ENCODE data around the gene PPP1R18. TPM values are rescaled to one million over a fixed set of nuclear protein-coding genes. Genes with fewer than 3 reads are reported as not detected.

PPP1R18 gene
- total RNA-seq, 1 experiment from 2014 or later = 32.0 TPM

DNA sequence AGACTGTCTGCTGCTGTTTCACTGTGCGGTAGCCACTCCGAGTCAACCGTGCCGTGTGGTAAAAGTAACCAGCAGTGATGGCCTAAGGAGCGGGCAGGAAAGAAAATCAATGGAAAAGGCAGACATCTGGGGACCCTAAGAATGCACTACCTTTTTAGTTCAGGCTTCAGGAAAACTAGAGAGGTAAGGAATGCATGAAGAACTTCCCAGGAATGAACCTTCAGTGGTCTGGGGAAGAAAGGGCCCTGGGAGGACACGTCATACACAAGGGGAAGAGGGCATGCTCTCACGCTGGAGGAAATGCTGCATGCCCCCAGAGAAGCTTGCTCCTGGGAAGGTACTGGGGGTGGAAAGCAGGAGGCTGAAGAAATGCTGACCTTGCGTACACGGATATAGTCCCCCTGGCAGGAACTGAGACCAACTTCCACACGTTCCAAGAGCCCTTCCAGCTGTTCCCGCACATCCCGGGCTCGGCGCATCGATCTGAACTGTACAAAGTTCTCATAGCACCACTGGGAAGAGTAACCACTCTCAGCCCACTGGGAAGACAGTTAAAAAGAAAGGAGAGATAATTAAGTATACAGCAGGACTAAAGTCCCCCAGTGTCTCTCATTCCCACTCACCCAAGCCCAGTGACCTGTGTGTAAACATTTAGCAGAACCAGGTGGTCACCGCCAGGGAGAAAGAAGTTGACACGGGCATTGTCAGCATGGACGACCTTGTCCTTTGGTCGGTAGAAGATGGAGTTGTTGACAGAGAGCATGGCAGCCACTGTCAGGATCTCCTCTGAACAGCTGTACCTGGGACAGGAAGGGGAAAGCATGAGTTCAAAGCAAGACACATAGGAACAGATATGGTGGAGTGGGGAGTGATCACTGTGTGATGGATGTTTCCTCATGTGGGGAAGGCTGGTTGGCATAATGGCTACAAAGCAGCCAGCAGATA lies 31.4 kb downstream of the PPP1R18 start:
- Histone ChIP-seq H3K4me3 (no peak overlapping the region), H3K9me3 (no peaks in the 10 kb centered on the region), H3K36me3 (peaks cover 12% of the 10 kb centered on the region), H3K27me3 (no peaks in the 10 kb centered on the region)
- no peak for DNase-seq

DNA sequence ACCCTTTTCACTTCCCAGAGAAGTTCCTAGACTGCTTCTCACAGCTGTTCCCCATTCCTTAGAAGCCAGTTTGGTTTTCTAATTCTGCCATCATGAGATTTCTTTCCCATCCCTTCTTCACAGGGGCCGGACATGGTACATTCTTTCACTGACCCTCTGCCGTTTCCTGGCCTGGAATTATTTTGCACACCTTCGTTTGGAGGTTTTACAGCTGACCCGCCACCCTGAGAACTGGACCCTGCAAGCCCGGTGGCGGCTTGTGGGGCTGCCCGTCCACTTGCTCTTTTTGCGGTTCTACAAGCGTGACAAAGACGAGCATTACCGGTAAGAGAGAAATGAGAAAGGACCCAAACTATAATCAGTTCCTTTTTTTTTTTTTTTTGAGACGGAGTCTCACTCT lies 35.3 kb downstream of the PPP1R18 start:
- no peak for DNase-seq
- Histone ChIP-seq H3K27me3 (no peaks in the 10 kb centered on the region), H3K9me3 (no peaks in the 10 kb centered on the region), H3K36me3 (peaks cover 15% of the 10 kb centered on the region), H3K4me3 (no peak overlapping the region)

DNA sequence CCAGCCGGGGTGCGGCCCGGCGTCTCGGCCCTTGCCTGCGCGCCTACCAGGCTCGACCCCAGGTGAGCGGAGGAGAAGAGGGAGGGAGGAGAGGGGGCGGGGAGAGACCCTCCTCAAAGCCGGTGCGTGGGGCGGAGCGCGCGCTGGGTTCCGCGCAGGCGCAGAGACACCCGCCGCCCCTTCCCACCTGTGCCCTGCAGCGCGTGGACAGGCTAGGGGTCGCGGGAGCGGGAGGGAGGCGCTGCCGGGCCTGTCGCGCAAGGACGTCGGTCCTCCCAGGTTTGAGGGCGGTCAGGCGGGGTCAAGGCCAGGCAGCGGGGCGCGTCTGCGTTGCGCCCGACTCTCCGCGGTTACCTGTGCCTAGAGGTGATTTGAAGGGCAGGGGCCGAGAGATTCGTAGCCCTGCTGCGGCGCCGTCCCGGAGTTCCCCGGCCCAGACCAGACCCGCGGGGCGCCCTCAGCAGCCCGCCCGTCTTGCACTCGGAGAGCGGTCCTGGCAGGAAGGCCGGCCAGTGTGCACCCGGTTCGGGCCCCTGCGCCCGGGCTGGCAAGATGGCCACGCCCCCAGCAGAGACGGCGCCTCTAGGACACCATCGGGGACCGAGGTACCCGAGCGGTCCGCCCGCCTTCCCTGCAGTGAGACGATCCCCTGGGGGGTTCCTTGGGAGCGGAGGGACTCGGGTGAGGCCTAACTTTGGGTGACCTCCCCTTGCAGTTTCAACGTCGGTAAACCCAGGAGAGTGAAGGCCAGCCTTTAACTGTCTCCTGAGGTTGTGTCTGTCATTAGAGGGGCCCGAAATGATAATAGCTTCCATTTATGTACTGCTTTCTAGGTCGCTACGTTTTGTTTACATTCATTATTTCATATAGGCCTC lies 39.0 kb downstream of the PPP1R18 start:
- H3K4me3 ChIP-seq = peak overlapping the region; percentile 82
- DNase-seq = peak; percentile 63
- H3K36me3 ChIP-seq = peaks cover 11% of the 10 kb centered on the region
- no peaks in the 10 kb centered on the region for H3K27me3 ChIP-seq
- no peaks in the 10 kb centered on the region for H3K9me3 ChIP-seq

DNA sequence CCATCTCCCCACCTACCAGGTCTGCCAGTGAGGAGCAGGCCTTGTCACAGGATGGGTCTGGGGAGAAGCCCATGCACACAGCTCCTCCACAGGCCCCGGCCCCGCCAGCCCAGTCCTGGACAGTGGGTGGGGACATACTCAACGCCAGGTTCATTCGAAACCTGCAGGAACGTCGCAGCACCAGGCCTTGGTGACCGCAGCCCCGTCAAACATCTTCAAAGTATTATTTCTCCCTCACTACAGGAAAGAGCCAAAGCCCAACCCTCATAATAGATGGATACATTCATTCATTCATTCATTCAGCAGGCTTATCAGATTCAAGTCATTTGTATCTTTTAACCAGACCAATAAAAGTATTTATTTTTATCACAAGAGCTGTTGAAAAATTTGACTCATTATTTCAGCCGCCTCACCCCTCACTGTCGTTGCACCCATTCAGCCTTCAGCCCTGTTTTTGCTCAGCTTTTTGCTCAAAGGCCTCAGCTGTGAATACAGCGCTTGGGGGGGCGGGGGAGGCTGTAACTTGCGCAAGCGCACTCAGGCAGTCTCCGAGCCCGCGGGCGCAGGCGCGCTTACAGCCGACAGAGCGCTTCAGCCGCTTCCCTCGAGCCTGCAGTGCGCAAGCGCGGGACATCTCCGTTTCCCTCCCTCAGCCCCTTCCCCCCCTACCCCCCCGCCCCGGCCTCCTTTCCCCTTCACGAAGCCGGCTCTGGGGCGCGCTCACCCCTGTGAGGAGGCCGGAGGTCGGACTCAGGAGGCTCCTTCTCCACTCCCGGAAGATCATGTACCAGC lies 39.8 kb downstream of the PPP1R18 start, which contains the start of gene C6orf136:
Gene C6orf136, plus strand, starts transcription at position 684 of the 792 bp plus-strand sequence. Its CDS starts 99 bp downstream, at position 783.
- Histone ChIP-seq H3K9me3 (no peaks in the 10 kb centered on the region), H3K36me3 (peaks cover 7% of the 10 kb centered on the region), H3K27me3 (no peaks in the 10 kb centered on the region), H3K4me3 (peak within 1 kb of the TSS; percentile 82)
- DNase-seq = peak; percentile 84

DNA sequence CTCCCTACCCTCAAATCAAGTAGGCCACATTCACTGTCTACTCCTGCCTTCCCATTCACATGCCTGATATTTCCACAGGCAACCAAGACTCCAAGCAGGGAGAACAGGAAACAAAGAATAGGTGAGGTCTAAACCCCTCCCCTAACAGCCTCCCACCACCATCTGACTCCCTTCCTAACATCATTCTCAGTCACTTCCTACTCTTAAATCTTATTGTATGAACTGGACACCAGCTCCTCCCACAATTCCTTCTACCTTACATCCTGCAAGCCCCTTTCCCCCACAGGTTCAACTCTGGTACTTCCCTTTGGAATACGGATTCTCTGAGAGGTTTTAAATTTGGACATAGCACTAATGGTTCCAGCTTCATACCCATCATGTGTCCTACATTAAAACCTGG lies 40.5 kb downstream of the PPP1R18 start:
- Histone ChIP-seq H3K27me3 (no peaks in the 10 kb centered on the region), H3K4me3 (no peak overlapping the region), H3K9me3 (no peaks in the 10 kb centered on the region), H3K36me3 (peaks cover 5% of the 10 kb centered on the region)
- no peak for DNase-seq

DNA sequence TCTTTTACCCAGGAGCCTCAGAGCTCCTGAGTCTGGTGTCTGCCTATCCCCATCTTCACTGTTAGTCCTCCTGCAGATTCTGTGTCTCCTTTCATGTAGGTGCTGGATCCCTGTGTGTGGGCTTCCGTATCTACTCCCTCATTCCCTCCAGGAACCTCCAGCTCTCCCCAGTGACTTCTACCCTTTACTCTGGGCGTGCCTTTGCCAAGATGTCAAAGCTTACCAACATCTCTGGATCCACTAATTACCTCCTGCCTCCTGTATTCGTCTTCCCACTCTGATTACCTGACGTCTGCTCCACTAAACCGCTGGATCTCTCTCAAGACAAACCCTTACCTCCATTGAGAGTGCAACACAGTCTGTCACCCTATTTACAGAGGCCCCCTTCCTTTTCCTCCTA lies 41.7 kb downstream of the PPP1R18 start:
- DNase-seq = no peak
- Histone ChIP-seq H3K4me3 (no peak overlapping the region), H3K27me3 (no peaks in the 10 kb centered on the region), H3K36me3 (peaks cover under 1% of the 10 kb centered on the region; the same call in 1 of the 2 replicates), H3K9me3 (no peaks in the 10 kb centered on the region)

DNA sequence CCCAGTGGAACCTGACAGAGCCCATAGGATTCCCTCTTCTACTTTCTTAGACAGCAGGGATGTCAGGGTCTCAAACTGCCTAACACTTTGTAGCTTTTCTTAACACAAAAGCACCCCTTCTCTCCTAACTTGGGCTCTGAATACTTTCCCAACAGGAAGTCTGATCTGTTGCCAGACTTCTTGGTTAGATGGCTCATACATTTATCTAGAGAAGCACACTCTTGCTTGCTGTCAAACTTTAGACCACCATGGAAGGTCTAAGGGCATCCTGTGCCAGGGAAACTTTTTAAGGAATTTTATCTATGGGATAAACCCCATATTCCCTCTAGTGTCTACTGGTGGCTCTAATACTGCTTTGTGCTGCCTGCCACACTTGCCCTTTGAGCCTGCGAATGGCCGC lies 42.8 kb downstream of the PPP1R18 start:
- no peaks in the 10 kb centered on the region; the same call in 1 of the 2 replicates for H3K36me3 ChIP-seq
- no peaks in the 10 kb centered on the region for H3K27me3 ChIP-seq
- DNase-seq = no peak
- no peaks in the 10 kb centered on the region for H3K9me3 ChIP-seq
- H3K4me3 ChIP-seq = no peak overlapping the region

DNA sequence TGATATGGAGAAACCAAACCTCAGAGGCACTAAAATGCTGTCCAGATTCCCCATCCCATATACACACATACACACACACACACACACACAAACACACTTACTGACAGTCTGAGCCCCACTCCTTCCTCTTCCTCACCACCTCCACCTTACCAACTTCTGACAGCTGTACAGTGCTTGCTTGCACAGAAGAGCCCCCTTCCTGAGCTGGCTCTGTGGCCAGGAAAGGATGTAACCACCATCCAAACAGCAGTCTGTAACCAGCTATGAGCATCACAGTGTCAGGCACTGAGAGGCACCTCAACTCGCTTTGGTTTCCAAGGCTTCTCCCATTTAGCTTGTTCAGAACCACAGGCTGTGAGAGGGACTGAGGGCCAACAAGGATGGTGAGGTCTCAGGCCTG lies 45.4 kb downstream of the PPP1R18 start:
- no peaks in the 10 kb centered on the region; the same call in 1 of the 2 replicates for H3K36me3 ChIP-seq
- DNase-seq = no peak
- no peaks in the 10 kb centered on the region for H3K27me3 ChIP-seq
- no peaks in the 10 kb centered on the region for H3K9me3 ChIP-seq
- H3K4me3 ChIP-seq = no peak overlapping the region

DNA sequence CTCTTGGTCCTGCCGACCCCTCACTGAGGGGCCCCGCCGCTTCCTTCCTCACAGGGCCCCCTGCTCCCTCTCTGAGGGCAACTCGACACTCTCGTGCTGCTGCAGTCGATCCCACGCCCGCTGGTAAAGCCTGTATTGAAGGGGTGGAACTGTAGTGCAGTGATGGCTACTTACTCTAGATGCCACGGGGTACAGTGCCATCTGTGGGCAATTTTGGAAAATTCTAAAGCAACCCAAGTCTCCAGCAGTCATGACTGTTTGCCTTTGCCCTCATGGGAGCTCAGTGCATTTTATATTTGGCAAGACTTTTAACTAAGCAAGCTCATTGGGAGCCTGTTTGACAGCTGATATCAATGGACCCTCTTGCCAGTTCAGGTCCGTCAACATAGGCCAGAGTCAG lies 46.0 kb downstream of the PPP1R18 start:
- Histone ChIP-seq H3K9me3 (no peaks in the 10 kb centered on the region), H3K4me3 (no peak overlapping the region), H3K36me3 (no peaks in the 10 kb centered on the region), H3K27me3 (no peaks in the 10 kb centered on the region)
- DNase-seq = no peak

DNA sequence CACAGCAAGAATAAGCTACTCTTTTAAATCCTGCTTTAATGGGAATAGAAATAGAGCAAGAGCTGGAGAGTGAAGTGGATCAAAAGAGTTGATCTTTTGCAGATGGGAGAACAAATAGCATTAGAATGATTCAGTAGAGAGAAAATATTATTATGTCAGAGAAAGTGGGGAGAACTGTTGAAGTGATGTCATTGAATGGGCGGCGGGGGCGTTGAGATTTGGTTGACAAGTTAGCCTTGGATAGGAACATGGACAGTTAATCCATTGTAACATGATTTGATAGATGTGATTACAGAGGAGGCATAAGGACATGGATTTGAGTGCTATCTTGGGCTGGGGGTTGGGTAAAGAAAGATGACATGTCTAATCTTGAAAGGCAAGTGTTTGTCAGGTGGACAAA lies 50.6 kb downstream of the PPP1R18 start:
- Histone ChIP-seq H3K36me3 (no peaks in the 10 kb centered on the region), H3K9me3 (no peaks in the 10 kb centered on the region), H3K27me3 (no peaks in the 10 kb centered on the region), H3K4me3 (no peak overlapping the region)
- no peak for DNase-seq

DNA sequence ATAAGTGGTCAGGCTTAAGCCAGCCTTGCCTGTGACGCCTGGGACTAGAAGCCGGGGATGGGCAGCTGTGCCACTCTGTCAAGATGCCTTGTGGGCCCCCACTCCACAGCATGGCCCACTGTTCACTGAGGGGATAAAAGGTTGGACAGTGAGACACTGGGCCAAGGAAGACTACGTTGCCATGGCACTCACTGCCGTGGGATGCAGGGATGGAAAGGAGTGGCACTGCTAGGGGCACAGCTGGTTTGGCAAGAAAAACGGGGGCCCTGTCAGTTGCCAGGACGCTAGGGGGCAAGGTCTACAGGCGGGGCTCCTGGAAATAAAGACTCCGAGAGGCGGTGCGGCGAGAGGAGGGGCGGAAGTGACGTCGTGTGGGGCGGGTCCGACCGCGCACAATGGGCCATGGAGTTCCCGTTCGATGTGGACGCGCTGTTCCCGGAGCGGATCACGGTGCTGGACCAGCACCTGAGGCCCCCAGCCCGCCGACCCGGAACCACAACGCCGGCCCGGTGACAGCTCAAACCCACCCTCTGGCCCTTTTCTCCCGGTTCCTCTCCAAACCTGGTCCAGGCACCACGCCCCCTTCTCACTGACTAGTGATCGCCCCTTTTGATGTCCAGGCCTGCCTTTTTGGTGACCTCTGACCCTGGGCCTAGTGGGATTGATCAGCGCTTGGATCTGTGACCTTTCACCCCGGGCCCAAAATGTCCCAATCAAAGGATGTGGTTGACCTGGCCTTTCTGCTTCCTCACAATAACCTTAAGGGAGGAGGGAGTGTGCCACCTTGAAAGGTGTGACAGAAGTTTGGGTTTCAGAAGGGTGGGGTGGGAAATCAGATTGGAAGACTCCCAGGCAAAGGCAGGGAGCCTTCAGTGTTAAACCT lies 59.7 kb downstream of the PPP1R18 start, which contains the start of gene ATAT1:
Gene ATAT1, plus strand, starts transcription at position 391 of the 883 bp plus-strand sequence.
- Histone ChIP-seq H3K36me3 (peaks cover 18% of the 10 kb centered on the region), H3K27me3 (no peaks in the 10 kb centered on the region), H3K9me3 (no peaks in the 10 kb centered on the region), H3K4me3 (peak within 1 kb of the TSS; percentile 58)
- peak; percentile 82 for DNase-seq

Other genes with a start within 250 kb of the PPP1R18 start
- gene HLA-E, start 197.1 kb downstream of the PPP1R18 start, total RNA-seq (2014; rRNA removed; shearing (Covaris generic); ENCODE audit: low replicate concordance) = 25.6 and 28.9 TPM in 2 replicates
- gene GNL1, start 130.2 kb downstream of the PPP1R18 start, total RNA-seq (2014; rRNA removed; shearing (Covaris generic); ENCODE audit: low replicate concordance) = 27.3 and 33.6 TPM in 2 replicates
- 0.64 and 1.2 TPM in 2 replicates for gene PRR3, start 129.3 kb downstream of the PPP1R18 start, total RNA-seq (2014; rRNA removed; shearing (Covaris generic); ENCODE audit: low replicate concordance)
- 19.4 and 26.1 TPM in 2 replicates for gene ABCF1, start 115.2 kb downstream of the PPP1R18 start, total RNA-seq (2014; rRNA removed; shearing (Covaris generic); ENCODE audit: low replicate concordance)
- 3.9 and 6.7 TPM in 2 replicates for gene PPP1R10, start 69.4 kb downstream of the PPP1R18 start, total RNA-seq (2014; rRNA removed; shearing (Covaris generic); ENCODE audit: low replicate concordance)
- gene MRPS18B, start 68.8 kb downstream of the PPP1R18 start, total RNA-seq (2014; rRNA removed; shearing (Covaris generic); ENCODE audit: low replicate concordance) = 11.9 and 29.9 TPM in 2 replicates
- gene ATAT1, start 59.8 kb downstream of the PPP1R18 start, total RNA-seq (2014; rRNA removed; shearing (Covaris generic); ENCODE audit: low replicate concordance) = 0.16 TPM in 1 of 2 replicates, not detected in the other
- 1.9 and 3.2 TPM in 2 replicates for gene C6orf136, start 39.5 kb downstream of the PPP1R18 start, total RNA-seq (2014; rRNA removed; shearing (Covaris generic); ENCODE audit: low replicate concordance)
- 16.6 and 24.2 TPM in 2 replicates for gene DHX16, start 13.6 kb downstream of the PPP1R18 start, total RNA-seq (2014; rRNA removed; shearing (Covaris generic); ENCODE audit: low replicate concordance)
- gene NRM, start 4.3 kb upstream of the PPP1R18 start, total RNA-seq (2014; rRNA removed; shearing (Covaris generic); ENCODE audit: low replicate concordance) = 0.25 and 3.4 TPM in 2 replicates
- 5.4 and 10.8 TPM in 2 replicates for gene MDC1, start 30.6 kb upstream of the PPP1R18 start, total RNA-seq (2014; rRNA removed; shearing (Covaris generic); ENCODE audit: low replicate concordance)
- 241 and 386 TPM in 2 replicates for gene TUBB, start 33.7 kb upstream of the PPP1R18 start, total RNA-seq (2014; rRNA removed; shearing (Covaris generic); ENCODE audit: low replicate concordance)
- gene FLOT1, start 56.0 kb upstream of the PPP1R18 start, total RNA-seq (2014; rRNA removed; shearing (Covaris generic); ENCODE audit: low replicate concordance) = 111 and 137 TPM in 2 replicates
- 53.6 and 54.6 TPM in 2 replicates for gene IER3, start 57.9 kb upstream of the PPP1R18 start, total RNA-seq (2014; rRNA removed; shearing (Covaris generic); ENCODE audit: low replicate concordance)
- 16.7 and 52.0 TPM in 2 replicates for gene DDR1, start 197.9 kb upstream of the PPP1R18 start, total RNA-seq (2014; rRNA removed; shearing (Covaris generic); ENCODE audit: low replicate concordance)
- gene GTF2H4, start 221.6 kb upstream of the PPP1R18 start, total RNA-seq (2014; rRNA removed; shearing (Covaris generic); ENCODE audit: low replicate concordance) = 18.8 and 26.4 TPM in 2 replicates
- gene VARS2, start 227.6 kb upstream of the PPP1R18 start, total RNA-seq (2014; rRNA removed; shearing (Covaris generic); ENCODE audit: low replicate concordance) = 10.7 and 23.6 TPM in 2 replicates
- gene SFTA2, start 245.5 kb upstream of the PPP1R18 start, total RNA-seq (2014; rRNA removed; shearing (Covaris generic); ENCODE audit: low replicate concordance) = not detected in 2 replicates